Measurements from ENCODE around the gene BRD1. TPM values are rescaled to one million over a fixed set of nuclear protein-coding genes. Genes with fewer than 3 reads are reported as not detected.

Gene BRD1
- polyA plus RNA-seq, 1 donor from 2014 or later = 79.3 TPM

- TF ChIP-seq RAD21 (conservative IDR thresholded peaks at IDR 0.05) (no peak), MXI1 (conservative IDR thresholded peaks at IDR 0.05; ENCODE audit: poor library complexity, severe bottlenecking) (no peak), CTCF (IDR thresholded peaks at IDR 0.05; ENCODE audit: poor library complexity, severe bottlenecking) (no peak), TAF1 (IDR thresholded peaks at IDR 0.05; ENCODE audit: low read depth) (no peak), REST (IDR thresholded peaks at IDR 0.05; ENCODE audit: borderline replicate concordance) (no peak), EP300 (conservative IDR thresholded peaks at IDR 0.05; ENCODE audit: poor library complexity, severe bottlenecking) (no peak), SMC3 (conservative IDR thresholded peaks at IDR 0.05; ENCODE audit: poor library complexity) (no peak), EZH2 (IDR thresholded peaks at IDR 0.05; ENCODE audit: borderline replicate concordance, insufficient read depth, low read length, poor library complexity, severe bottlenecking) (no peak), POLR2AphosphoS5 (IDR thresholded peaks at IDR 0.05) (no peak)
- H3K4me2 ChIP-seq (ENCODE audit: low read length) = no peak overlapping the region
- no peaks in the 10 kb centered on the region for H3K9me2 ChIP-seq (ENCODE audit: insufficient read depth, low read length)
- H3K9ac ChIP-seq (ENCODE audit: low read length) = no peak overlapping the region
- H2AFZ ChIP-seq (ENCODE audit: low read depth, low read length) = no peak overlapping the region
- H3K79me2 ChIP-seq (replicated peaks; ENCODE audit: insufficient read depth, low read length) = no peaks in the 10 kb centered on the region
- no peaks in the 10 kb centered on the region for H3K36me3 ChIP-seq (ENCODE audit: insufficient read depth, low read length)
- H3F3A ChIP-seq (ENCODE audit: insufficient read depth, low read length, poor library complexity, severe bottlenecking) = no peaks in the 10 kb centered on the region
- H3K27ac ChIP-seq (ENCODE audit: low read length) = no peak overlapping the region
- H3K4me3 ChIP-seq (ENCODE audit: low read length) = no peak overlapping the region
- no peaks in the 10 kb centered on the region for H3K9me3 ChIP-seq (ENCODE audit: low read length)
- peaks cover 24% of the 10 kb centered on the region for H3K27me3 ChIP-seq (ENCODE audit: insufficient read depth, low read depth, low read length)
- no peaks in the 10 kb centered on the region for H4K20me1 ChIP-seq (ENCODE audit: insufficient read depth)
Observed at GRCh38 chr22:49726701-49727101, 101.0 kb downstream of the BRD1 start.

GRCh38 chr22:49726022-49726681 lies 101.5 kb downstream of the BRD1 start:
- no peaks in the 10 kb centered on the region for H3K9me3 ChIP-seq (ENCODE audit: low read length)
- H3F3A ChIP-seq (ENCODE audit: insufficient read depth, low read length, poor library complexity, severe bottlenecking) = no peaks in the 10 kb centered on the region
- no peaks in the 10 kb centered on the region for H3K36me3 ChIP-seq (ENCODE audit: insufficient read depth, low read length)
- H3K4me3 ChIP-seq (ENCODE audit: low read length) = no peak overlapping the region
- no peak overlapping the region for H2AFZ ChIP-seq (ENCODE audit: low read depth, low read length)
- H3K9ac ChIP-seq (ENCODE audit: low read length) = no peak overlapping the region
- H3K27me3 ChIP-seq (ENCODE audit: insufficient read depth, low read depth, low read length) = peaks cover 24% of the 10 kb centered on the region
- no peak overlapping the region for H3K4me2 ChIP-seq (ENCODE audit: low read length)
- no peaks in the 10 kb centered on the region for H3K9me2 ChIP-seq (ENCODE audit: insufficient read depth, low read length)
- H4K20me1 ChIP-seq (ENCODE audit: insufficient read depth) = no peaks in the 10 kb centered on the region
- TF ChIP-seq REST (IDR thresholded peaks at IDR 0.05; ENCODE audit: borderline replicate concordance) (no peak), TAF1 (IDR thresholded peaks at IDR 0.05; ENCODE audit: low read depth) (no peak), CTCF (IDR thresholded peaks at IDR 0.05; ENCODE audit: poor library complexity, severe bottlenecking) (no peak), POLR2AphosphoS5 (IDR thresholded peaks at IDR 0.05) (no peak), EZH2 (IDR thresholded peaks at IDR 0.05; ENCODE audit: borderline replicate concordance, insufficient read depth, low read length, poor library complexity, severe bottlenecking) (no peak), RAD21 (conservative IDR thresholded peaks at IDR 0.05) (no peak), MXI1 (conservative IDR thresholded peaks at IDR 0.05; ENCODE audit: poor library complexity, severe bottlenecking) (no peak), EP300 (conservative IDR thresholded peaks at IDR 0.05; ENCODE audit: poor library complexity, severe bottlenecking) (no peak), SMC3 (conservative IDR thresholded peaks at IDR 0.05; ENCODE audit: poor library complexity) (no peak)
- no peaks in the 10 kb centered on the region for H3K79me2 ChIP-seq (replicated peaks; ENCODE audit: insufficient read depth, low read length)
- no peak overlapping the region for H3K27ac ChIP-seq (ENCODE audit: low read length)

All from neural cell (in vitro differentiated cells).